Body of pancreas (tissue), 4 donors: ENCODE data around the gene FAM193B.

Experiments used
- CTCF ChIP-seq, 7 experiments: fragments of 450-650 bp in 4 of 7; fragments of 200-600 bp in 3 of 7; sonication (generic) in 3 of 7; IDR thresholded peaks; one replicate each; pipeline ENCODE4 v1.5.1; 2016 to 2019; ENCODE audit warnings: antibody characterized with exemption in 7 of 7
- POLR2A ChIP-seq, 3 donors: fragments of 450-650 bp; IDR thresholded peaks; one replicate each; pipeline ENCODE4 v1.6.1; 2016; ENCODE audit warnings: antibody characterized with exemption in 3 of 3, mild to moderate bottlenecking in 2 of 3

DNA sequence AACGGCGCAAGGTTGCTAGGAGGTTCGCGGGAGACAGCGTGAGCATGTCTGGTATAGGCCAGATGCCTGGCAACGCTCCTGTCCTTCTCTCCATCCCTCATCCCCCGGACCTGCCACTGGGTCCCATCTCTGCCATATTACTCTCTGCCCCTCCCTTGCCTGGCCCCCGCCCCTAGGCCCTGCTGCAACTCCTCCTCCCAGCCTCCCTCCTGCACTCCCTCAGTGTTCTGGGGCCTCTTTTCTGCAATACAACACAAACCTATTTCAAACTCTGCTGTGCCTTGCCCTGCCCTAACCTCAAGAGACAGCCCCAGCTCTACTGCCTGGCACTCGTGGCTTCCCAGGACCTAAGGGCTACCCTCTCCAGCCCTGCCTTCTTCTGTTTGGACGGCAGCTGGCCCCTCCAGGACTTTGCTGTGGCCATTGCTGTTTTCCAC lies 72.0 kb downstream of the FAM193B start:
- no peak for TF ChIP-seq CTCF (IDR thresholded peaks at IDR 0.05)
- no peak for TF ChIP-seq POLR2A (IDR thresholded peaks at IDR 0.05)
